Measurements from ENCODE around the gene TET1. TPM values are rescaled to one million over a fixed set of nuclear protein-coding genes. Genes with fewer than 3 reads are reported as not detected.
"Not testable (repeated sequence)": the region's sequence is repeated elsewhere in the genome, so short reads cannot be mapped to it uniquely, and the experiment has no call there.

TET1 gene
- total RNA-seq, 1 donor from 2014 or later, result 1.6 TPM

- intact Hi-C loops (cut with micrococcal nuclease), result no loop called here
- Mint-ChIP-seq H3K4me3 (ENCODE audit: low read depth) (no peak overlapping the region), H3K36me3 (ENCODE audit: low read depth) (no peaks in the 10 kb centered on the region), H3K4me1 (ENCODE audit: low read depth) (peaks cover 1% of the 10 kb centered on the region), H3K27ac (no peak overlapping the region), H3K27me3 (ENCODE audit: low read depth) (no peaks in the 10 kb centered on the region), H3K9me3 (no peaks in the 10 kb centered on the region)
- DNase-seq (ENCODE audit: low spot score), result no peak
These were observed 13.9 kb downstream of the TET1 start for GRCh38 chr10:68574051-68574450.

- Mint-ChIP-seq H3K27ac (no peak overlapping the region), H3K36me3 (ENCODE audit: low read depth) (no peaks in the 10 kb centered on the region), H3K27me3 (ENCODE audit: low read depth) (no peaks in the 10 kb centered on the region), H3K4me3 (ENCODE audit: low read depth) (no peak overlapping the region), H3K4me1 (ENCODE audit: low read depth) (peaks cover 1% of the 10 kb centered on the region), H3K9me3 (no peaks in the 10 kb centered on the region)
- intact Hi-C loops (cut with micrococcal nuclease), result no loop called here
- DNase-seq (ENCODE audit: low spot score), result no peak
These were observed 16.0 kb downstream of the TET1 start for GRCh38 chr10:68576118-68576517.

- no peaks in the 10 kb centered on the region for H3K36me3 Mint-ChIP-seq (ENCODE audit: low read depth)
- H3K4me3 Mint-ChIP-seq (ENCODE audit: low read depth), result no peak overlapping the region
- no peaks in the 10 kb centered on the region for H3K9me3 Mint-ChIP-seq
- H3K27ac Mint-ChIP-seq, result no peak overlapping the region
- no peak for DNase-seq (ENCODE audit: low spot score)
- intact Hi-C loops (cut with micrococcal nuclease), result no loop called here
- no peaks in the 10 kb centered on the region for H3K27me3 Mint-ChIP-seq (ENCODE audit: low read depth)
- no peaks in the 10 kb centered on the region for H3K4me1 Mint-ChIP-seq (ENCODE audit: low read depth)
These were observed 18.8 kb downstream of the TET1 start for GRCh38 chr10:68578974-68579373.

- H3K4me3 Mint-ChIP-seq (ENCODE audit: low read depth); H3K36me3 Mint-ChIP-seq (ENCODE audit: low read depth); intact Hi-C loops (cut with micrococcal nuclease); H3K27me3 Mint-ChIP-seq (ENCODE audit: low read depth); H3K9me3 Mint-ChIP-seq; DNase-seq (ENCODE audit: low spot score); H3K27ac Mint-ChIP-seq; H3K4me1 Mint-ChIP-seq (ENCODE audit: low read depth): not testable (repeated sequence)
These were observed 24.1 kb downstream of the TET1 start for GRCh38 chr10:68584187-68584586.

GRCh38 chr10:68586606-68587305 is 26.6 kb downstream of the TET1 start:
- Mint-ChIP-seq H3K9me3 (no peaks in the 10 kb centered on the region), H3K36me3 (ENCODE audit: low read depth) (no peaks in the 10 kb centered on the region), H3K4me1 (ENCODE audit: low read depth) (peaks cover 4% of the 10 kb centered on the region), H3K27me3 (ENCODE audit: low read depth) (peaks cover 5% of the 10 kb centered on the region), H3K27ac (no peak overlapping the region), H3K4me3 (ENCODE audit: low read depth) (no peak overlapping the region)
- intact Hi-C loops (cut with micrococcal nuclease), result no loop called here
- no peak for DNase-seq (ENCODE audit: low spot score)

- DNase-seq (ENCODE audit: low spot score), result no peak
- Mint-ChIP-seq H3K36me3 (ENCODE audit: low read depth) (no peaks in the 10 kb centered on the region), H3K4me3 (ENCODE audit: low read depth) (no peak overlapping the region), H3K27me3 (ENCODE audit: low read depth) (no peaks in the 10 kb centered on the region), H3K27ac (no peak overlapping the region), H3K9me3 (no peaks in the 10 kb centered on the region), H3K4me1 (ENCODE audit: low read depth) (no peaks in the 10 kb centered on the region)
- intact Hi-C loops (cut with micrococcal nuclease), result no loop called here
These were observed 34.3 kb downstream of the TET1 start for GRCh38 chr10:68594405-68594804.

- peaks cover 8% of the 10 kb centered on the region for H3K4me1 Mint-ChIP-seq (ENCODE audit: low read depth)
These were observed 35.4 kb downstream of the TET1 start for GRCh38 chr10:68595513-68595912.

GRCh38 chr10:68597407-68597806 is 37.3 kb downstream of the TET1 start:
- Mint-ChIP-seq H3K27me3 (ENCODE audit: low read depth) (no peaks in the 10 kb centered on the region), H3K9me3 (no peaks in the 10 kb centered on the region), H3K4me1 (ENCODE audit: low read depth) (peaks cover 24% of the 10 kb centered on the region), H3K4me3 (ENCODE audit: low read depth) (no peak overlapping the region), H3K36me3 (ENCODE audit: low read depth) (no peaks in the 10 kb centered on the region), H3K27ac (no peak overlapping the region)
- DNase-seq (ENCODE audit: low spot score), result no peak
- intact Hi-C loops (cut with micrococcal nuclease), result no loop called here

More at GRCh38 chr10:68595513-68595912, 35.4 kb downstream of the TET1 start:
- no peaks in the 10 kb centered on the region for H3K36me3 Mint-ChIP-seq (ENCODE audit: low read depth)
- H3K4me3 Mint-ChIP-seq (ENCODE audit: low read depth), result no peak overlapping the region
- H3K27ac Mint-ChIP-seq, result no peak overlapping the region
- no peaks in the 10 kb centered on the region for H3K9me3 Mint-ChIP-seq
- intact Hi-C loops (cut with micrococcal nuclease), result no loop called here
- no peaks in the 10 kb centered on the region for H3K27me3 Mint-ChIP-seq (ENCODE audit: low read depth)
- DNase-seq (ENCODE audit: low spot score), result no peak

- no peak overlapping the region for H3K27ac Mint-ChIP-seq
- intact Hi-C loops (cut with micrococcal nuclease), result no loop called here
- no peaks in the 10 kb centered on the region for H3K27me3 Mint-ChIP-seq (ENCODE audit: low read depth)
- H3K4me3 Mint-ChIP-seq (ENCODE audit: low read depth), result no peak overlapping the region
- DNase-seq (ENCODE audit: low spot score), result no peak
- peaks cover 6% of the 10 kb centered on the region for H3K36me3 Mint-ChIP-seq (ENCODE audit: low read depth)
- H3K9me3 Mint-ChIP-seq, result no peaks in the 10 kb centered on the region
- peaks cover 26% of the 10 kb centered on the region for H3K4me1 Mint-ChIP-seq (ENCODE audit: low read depth)
These were observed 39.0 kb downstream of the TET1 start for GRCh38 chr10:68598978-68599770.

- H3K27ac Mint-ChIP-seq, result peak overlapping the region; percentile 88
- no peaks in the 10 kb centered on the region for H3K9me3 Mint-ChIP-seq
- H3K27me3 Mint-ChIP-seq (ENCODE audit: low read depth), result no peaks in the 10 kb centered on the region
- peaks cover 26% of the 10 kb centered on the region for H3K4me1 Mint-ChIP-seq (ENCODE audit: low read depth)
- peak overlapping the region; percentile 87 for H3K4me3 Mint-ChIP-seq (ENCODE audit: low read depth)
- peaks cover 6% of the 10 kb centered on the region for H3K36me3 Mint-ChIP-seq (ENCODE audit: low read depth)
- intact Hi-C loops (cut with micrococcal nuclease), result loop anchor here (1.0 to 5.0 kb wide), 2 partner anchors 39 to 123 kb away; partner anchors contain the start of genes CCAR1 and TET1
- DNase-seq (ENCODE audit: low spot score), result no peak
These were observed 39.6 kb downstream of the TET1 start for GRCh38 chr10:68599771-68600040.

- Mint-ChIP-seq H3K4me3 (ENCODE audit: low read depth) (peak overlapping the region; percentile 87), H3K27me3 (ENCODE audit: low read depth) (no peaks in the 10 kb centered on the region), H3K36me3 (ENCODE audit: low read depth) (peaks cover 6% of the 10 kb centered on the region), H3K4me1 (ENCODE audit: low read depth) (peaks cover 26% of the 10 kb centered on the region), H3K27ac (peak overlapping the region; percentile 88), H3K9me3 (no peaks in the 10 kb centered on the region)
- peak; percentile 52 for DNase-seq (ENCODE audit: low spot score)
- intact Hi-C loops (cut with micrococcal nuclease), result loop anchor here (1.0 to 5.0 kb wide), 2 partner anchors 40 to 122 kb away; partner anchors contain the start of genes CCAR1 and TET1
These were observed 40.1 kb downstream of the TET1 start for GRCh38 chr10:68600041-68600778.

GRCh38 chr10:68601501-68602265 is 41.5 kb downstream of the TET1 start:
- Mint-ChIP-seq H3K9me3 (no peaks in the 10 kb centered on the region), H3K4me1 (ENCODE audit: low read depth) (peaks cover 26% of the 10 kb centered on the region), H3K4me3 (ENCODE audit: low read depth) (peak overlapping the region; percentile 87), H3K36me3 (ENCODE audit: low read depth) (peaks cover 6% of the 10 kb centered on the region), H3K27ac (peak overlapping the region; percentile 10), H3K27me3 (ENCODE audit: low read depth) (no peaks in the 10 kb centered on the region)
- no peak for DNase-seq (ENCODE audit: low spot score)
- intact Hi-C loops (cut with micrococcal nuclease), result loop anchor here (5.0 kb wide), 1 partner anchor 121 kb away; the partner anchor contains the start of gene CCAR1
